Measurements from ENCODE around the gene RALGDS. TPM values are rescaled to one million over a fixed set of nuclear protein-coding genes. Genes with fewer than 3 reads are reported as not detected.

The RALGDS gene
- total RNA-seq, 4 donors from 2014 or later = 26.0 to 95.1 (median 38.9) TPM

GRCh38 chr9:133148199-133149129, 27.4 kb upstream of the RALGDS start:
- TF ChIP-seq CTCF (IDR thresholded peaks at IDR 0.05; ENCODE audit: low read depth) = no peak

DNA sequence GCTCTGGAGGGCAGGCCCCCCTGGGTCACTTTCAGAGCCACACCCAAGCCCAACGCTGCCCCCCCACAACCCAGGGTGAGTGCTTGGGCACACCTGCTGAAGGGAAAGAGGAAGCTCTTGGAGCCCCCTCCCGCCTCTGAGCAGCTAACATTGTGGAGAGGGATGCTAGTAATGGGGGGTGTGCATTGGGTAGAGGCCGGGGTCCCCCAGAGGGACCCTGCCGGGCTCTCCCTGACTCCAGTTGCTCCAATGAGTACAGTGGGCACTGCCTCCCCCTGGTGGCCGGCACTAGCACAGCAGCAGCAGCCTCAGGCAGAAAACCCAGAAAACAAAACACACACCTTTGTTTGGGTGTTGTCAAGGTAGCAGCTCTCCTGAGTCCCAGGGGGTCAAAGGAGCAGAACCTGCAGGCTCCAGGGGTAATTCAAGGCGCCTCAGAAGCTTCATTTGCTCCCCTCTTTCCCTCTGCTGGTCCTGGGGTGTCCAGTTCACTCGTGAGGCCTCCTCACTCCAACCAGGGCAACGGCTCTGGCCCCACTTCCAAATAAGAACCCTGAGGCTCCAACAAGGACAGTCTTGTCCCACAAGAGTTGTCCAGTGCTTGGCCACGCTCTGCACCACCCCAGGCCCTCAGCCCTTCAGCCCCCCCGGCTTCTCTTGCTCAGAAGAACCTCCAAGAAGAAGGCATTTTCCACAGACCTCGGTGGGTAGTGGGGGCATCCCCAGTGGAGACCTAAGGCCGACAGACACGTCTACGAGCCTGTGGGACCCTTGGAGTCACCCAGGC, 26.6 kb upstream of the RALGDS start:
- no peak for TF ChIP-seq CTCF (IDR thresholded peaks at IDR 0.05; ENCODE audit: low read depth)

- no peak for TF ChIP-seq CTCF (IDR thresholded peaks at IDR 0.05; ENCODE audit: low read depth)
Measured at GRCh38 chr9:133146746-133147411, 25.8 kb upstream of the RALGDS start.

DNA sequence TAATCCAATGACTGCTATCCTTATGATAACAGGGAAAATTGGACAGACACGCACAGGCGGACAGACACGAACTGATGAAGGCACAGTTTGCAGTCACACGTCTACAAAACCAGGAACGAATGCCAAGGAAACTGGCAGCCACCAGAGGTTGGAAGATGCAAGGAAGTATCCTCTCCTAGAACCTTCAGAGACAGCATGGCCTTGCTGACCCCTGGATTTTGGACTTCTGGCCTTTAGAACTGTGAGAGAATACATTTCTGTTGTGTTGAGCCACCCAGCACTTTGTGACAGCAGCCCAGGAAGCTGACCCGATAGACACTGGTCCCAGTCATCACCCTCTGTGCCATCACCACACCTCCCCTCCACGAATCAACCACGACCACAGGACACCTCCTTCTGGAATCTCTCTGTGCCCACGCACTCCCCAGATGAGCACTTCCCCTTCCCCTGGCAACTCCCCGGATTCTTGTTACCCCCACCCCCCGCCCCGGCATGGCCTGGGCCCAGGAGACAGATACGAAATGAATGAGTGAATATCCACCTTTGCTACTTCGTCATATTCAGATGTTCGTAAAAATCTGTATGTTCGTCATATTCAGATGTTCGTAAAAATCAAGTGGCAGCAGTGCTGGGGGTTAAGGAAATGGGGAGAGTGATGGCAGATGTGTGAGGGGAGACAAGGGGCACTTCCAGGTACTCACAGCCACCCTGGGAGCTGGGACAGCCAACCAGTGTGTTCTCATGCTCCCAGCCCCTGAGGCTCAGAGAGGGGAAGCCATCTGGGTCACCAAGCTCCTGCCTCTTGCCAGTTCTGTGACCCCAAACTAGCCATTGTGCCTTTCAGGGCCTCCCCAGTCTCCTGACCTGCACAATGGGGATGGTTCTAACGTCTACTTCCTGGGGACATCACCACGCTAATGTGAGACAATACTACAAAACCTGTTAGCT, 24.1 kb upstream of the RALGDS start:
- TF ChIP-seq CTCF (IDR thresholded peaks at IDR 0.05; ENCODE audit: low read depth) = no peak

DNA sequence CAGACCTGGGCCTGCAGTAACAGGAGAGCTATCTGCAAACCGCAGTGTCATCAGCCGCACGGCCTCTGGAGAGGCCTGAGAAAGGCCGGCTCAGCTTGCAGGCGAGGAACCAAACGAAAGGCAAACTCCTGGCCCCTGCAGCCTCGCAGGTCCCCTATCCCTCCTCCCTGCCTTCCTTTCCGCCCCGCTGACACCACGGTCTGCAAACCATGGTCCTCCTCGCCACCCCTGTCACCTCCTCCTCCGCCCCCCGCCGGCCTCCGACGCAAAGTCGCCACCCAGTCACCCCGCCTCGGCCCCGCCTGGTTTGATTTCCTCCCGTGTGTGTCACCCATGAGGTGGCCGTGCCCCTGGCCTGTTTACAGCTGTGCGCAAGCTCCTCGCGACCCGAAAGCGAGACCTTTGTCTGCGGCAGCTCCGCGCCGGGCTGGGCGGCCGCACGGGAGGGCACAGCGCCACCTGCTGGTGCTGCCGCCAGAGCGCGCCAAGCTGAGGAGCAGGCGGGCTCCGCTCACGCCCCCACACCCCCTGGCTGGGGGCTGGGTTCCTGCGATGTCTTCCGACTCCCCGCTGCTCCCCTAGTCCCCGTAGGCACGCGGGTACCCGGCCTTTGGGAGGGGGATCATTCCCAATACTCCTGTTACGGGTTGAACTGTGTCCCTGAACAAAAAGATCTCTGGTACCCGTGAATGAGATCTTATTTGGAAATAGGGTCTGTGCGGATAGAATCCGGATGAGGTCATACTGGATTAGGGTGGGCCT, 23.3 kb upstream of the RALGDS start:
- TF ChIP-seq CTCF (IDR thresholded peaks at IDR 0.05; ENCODE audit: low read depth) = no peak

- no peak for TF ChIP-seq CTCF (IDR thresholded peaks at IDR 0.05; ENCODE audit: low read depth)
Measured at GRCh38 chr9:133143639-133144141, 22.6 kb upstream of the RALGDS start.

Data from subcutaneous adipose tissue (tissue), 4 donors.